Measurements from ENCODE around the gene WDR62.

WDR62 gene

GRCh38 chr19:36081894-36082293 is 27.2 kb downstream of the WDR62 start:
- DNase-seq: no peak

DNA sequence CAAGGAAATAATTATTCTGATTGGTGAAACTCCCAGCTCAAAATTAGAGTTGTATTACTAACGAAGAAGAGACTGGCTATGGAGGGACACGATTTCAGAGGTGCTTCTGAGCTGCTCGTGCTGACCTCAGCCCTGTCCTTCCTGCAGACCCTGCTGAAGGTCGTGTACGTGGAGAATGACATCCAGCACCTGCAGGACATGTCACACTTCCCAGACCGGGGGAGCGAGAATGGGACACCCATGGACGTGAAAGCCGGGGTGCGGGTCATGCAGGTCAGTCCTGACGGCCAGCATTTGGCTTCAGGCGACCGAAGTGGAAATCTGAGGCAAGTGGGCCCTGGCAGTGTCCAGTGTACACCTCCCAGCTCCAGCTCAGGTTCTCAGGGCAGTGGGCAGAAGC is 28.2 kb downstream of the WDR62 start:
- DNase-seq: no peak

GRCh38 chr19:36084231-36085009 is 29.7 kb downstream of the WDR62 start:
- no peak for DNase-seq

DNA sequence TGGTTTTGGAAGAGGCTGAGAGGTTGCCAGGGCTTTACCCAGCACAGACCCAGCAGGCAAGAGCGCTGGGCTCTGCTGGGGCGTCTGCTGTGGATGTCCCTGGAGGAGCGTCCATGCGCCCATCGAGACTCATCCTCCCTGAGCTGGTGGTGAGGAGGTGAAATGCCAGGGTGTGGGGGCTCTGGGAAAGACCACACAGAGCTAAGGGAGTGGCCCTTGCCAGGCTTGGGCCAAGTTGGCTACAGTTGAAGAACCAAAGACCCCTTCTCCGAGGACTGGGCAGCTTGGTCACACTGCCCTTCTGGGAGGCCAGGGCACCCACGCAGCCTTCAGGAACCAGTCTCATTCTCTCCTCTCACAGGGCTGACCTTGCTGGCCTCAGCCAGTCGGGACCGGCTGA is 31.6 kb downstream of the WDR62 start:
- DNase-seq: no peak

DNA sequence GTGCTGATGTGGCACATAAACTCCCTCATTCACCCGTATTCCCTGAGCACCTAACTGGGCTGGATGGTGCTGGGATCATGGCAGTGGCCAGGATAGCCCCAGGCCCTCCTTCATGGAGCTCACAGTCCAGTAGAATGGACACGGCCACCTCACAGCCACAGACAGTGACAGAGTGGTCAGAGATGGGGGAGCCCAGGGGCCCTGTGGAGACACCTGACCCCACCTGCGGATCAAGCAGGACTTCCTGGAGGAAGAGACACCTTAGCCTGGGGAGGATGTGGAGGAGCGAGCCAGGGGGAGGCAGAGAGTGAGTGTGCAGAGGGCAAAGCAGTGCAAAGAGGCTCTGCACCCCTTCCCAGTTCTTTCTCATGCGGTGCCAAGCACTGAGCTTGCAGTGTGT is 35.1 kb downstream of the WDR62 start:
- DNase-seq: no peak

DNA sequence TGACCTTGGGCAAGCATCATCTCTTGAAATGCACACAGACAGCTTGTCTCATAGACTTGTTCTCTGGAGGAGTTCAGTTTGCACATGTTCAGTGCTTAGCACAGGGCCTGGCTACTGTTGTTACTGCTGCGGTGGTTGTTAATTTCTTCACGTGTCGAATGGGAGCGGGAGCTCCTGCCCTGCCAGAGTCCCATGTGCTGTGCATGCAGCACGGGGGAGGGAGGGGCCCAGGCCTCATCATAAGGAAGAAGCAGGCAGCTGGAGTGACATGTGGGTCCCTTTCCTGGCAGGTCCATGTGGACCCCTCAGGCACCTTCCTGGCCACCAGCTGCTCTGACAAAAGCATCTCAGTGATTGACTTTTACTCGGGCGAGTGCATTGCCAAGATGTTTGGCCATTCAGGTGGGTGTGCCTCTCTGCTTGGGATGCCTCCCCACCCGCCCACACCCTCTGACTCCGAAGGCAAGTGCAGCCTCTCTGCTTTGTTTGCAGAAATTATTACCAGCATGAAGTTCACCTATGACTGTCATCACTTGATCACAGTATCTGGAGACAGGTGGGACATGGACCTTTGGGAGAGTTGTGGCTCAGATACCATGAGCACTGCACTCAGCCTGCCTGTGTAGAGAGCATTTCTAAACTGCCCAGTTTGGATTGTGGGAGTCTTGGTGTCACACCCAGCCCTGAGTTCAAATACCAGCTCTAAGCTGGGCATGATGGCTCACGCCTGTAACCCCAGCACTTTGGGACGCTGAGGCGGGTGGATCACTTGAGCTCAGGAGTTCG is 36.4 kb downstream of the WDR62 start:
- no peak for DNase-seq

GRCh38 chr19:36092566-36092965 is 37.9 kb downstream of the WDR62 start:
- DNase-seq: no peak

DNA sequence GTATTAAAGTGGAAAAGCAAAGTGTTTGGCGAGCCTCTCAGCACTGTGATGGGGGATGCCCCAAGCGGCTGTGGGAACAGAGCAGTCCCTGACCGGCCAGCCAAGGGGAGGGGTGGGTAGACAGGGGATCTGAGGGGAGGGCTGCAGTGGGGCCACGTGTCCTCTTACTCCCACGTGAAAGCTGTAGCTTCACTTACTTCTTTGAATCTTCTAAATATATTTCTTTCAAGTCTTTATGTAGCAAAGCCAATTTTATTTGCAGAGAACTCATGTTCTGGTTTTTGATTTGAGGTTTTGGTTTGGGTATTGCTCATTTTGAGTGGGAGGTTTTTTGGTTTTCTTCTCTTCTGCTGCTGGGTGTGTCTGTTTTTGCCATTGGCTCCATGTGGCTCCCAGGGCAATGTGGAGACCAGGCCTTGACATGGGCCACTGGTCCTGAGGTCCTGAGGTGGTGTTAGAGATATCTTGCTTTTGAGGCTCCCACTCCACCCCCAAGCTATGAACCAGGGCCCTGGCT is 38.5 kb downstream of the WDR62 start:
- DNase-seq: no peak

- no peak for DNase-seq
Measured at GRCh38 chr19:36093687-36094086, 39.0 kb downstream of the WDR62 start.

- no peak for DNase-seq
Measured at GRCh38 chr19:36097036-36097435, 42.3 kb downstream of the WDR62 start.

GRCh38 chr19:36099166-36099785 is 44.6 kb downstream of the WDR62 start:
- no peak for DNase-seq

GRCh38 chr19:36100476-36100875 is 45.8 kb downstream of the WDR62 start:
- DNase-seq: no peak

GRCh38 chr19:36101550-36102327 is 47.0 kb downstream of the WDR62 start:
- no peak for DNase-seq

- no peak for DNase-seq
Measured at GRCh38 chr19:36103040-36103626, 48.4 kb downstream of the WDR62 start.

- no peak for DNase-seq
Measured at GRCh38 chr19:36103842-36104552, 49.3 kb downstream of the WDR62 start.

GRCh38 chr19:36106441-36106840 is 51.7 kb downstream of the WDR62 start:
- DNase-seq: no peak

GRCh38 chr19:36106991-36107390 is 52.3 kb downstream of the WDR62 start:
- DNase-seq: no peak

DNA sequence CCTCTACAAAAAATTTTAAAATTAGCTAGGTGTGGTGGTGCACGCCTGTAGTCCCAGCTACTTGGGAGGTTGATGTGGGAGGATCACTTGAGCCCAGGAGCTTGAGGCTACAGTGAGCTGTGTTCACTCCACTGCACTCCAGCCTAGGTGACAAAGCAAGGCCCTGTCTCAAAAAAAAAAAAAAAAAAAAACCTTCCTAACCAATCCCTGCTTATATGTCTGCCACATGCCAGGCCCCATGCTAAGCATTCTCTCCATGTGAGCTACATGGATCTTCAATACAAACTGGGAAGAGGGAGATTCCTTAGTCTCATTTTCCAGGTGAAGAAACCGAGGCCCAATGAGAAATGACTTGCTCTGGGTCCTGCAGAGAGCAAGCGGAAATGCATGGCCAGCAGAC is 54.0 kb downstream of the WDR62 start:
- DNase-seq: no peak

GRCh38 chr19:36110487-36111199 is 55.9 kb downstream of the WDR62 start, which contains the start of gene OVOL3:
TSS of gene OVOL3 (plus strand) at chr19:36111143. CDS start at chr19:36111203, 60 bp downstream.
- DNase-seq: peak; percentile 41

- no peak for DNase-seq
Measured at GRCh38 chr19:36111200-36111539, 56.5 kb downstream of the WDR62 start.

GRCh38 chr19:36112678-36113077 is 58.0 kb downstream of the WDR62 start:
- DNase-seq: no peak

Measured in NCI-H146 (cell line).